Measurements from ENCODE around the gene P2RY14. TPM values are rescaled to one million over a fixed set of nuclear protein-coding genes. Genes with fewer than 3 reads are reported as not detected.

P2RY14 gene
- polyA plus RNA-seq, 1 donor (not counting 4 experiments of a cell fraction or from before 2014, with no cell fraction given) = not detected

GRCh38 chr3:151182349-151183079, 95.8 kb downstream of the P2RY14 start:
- no peak for TF ChIP-seq EZH2 (IDR thresholded peaks at IDR 0.05; ENCODE audit: low read length)
- TF ChIP-seq CTCF (optimal IDR thresholded peaks at IDR 0.05 in 1 of 3, IDR thresholded peaks at IDR 0.05 in 1 of 3, conservative IDR thresholded peaks at IDR 0.05 in 1 of 3; ENCODE audit: extremely low read depth in 1 of 3, insufficient read depth in 2 of 3, low read length in 3 of 3) = no peak
- no peaks in the 10 kb centered on the region for H3K9me3 ChIP-seq (ENCODE audit: control insufficient read depth, low read depth, low read length)
- no peak overlapping the region for H3K4me3 ChIP-seq (ENCODE audit: control insufficient read depth in 2 of 3, extremely low read depth in 1 of 3, insufficient read depth in 2 of 3, low read depth in 1 of 3, low read length in 3 of 3)
- H3K27ac ChIP-seq (ENCODE audit: control insufficient read depth, insufficient read depth, low read length) = no peak overlapping the region
- dilution Hi-C loops (cut with MboI; ENCODE audit: extremely low pct_ligation_motif_present, low sequenced_read_pairs) = no loop called here
- no peak for DNase-seq (ENCODE audit: low read depth, low spot score)
- no peak overlapping the region for H3K4me2 ChIP-seq (ENCODE audit: control insufficient read depth, extremely low read depth, insufficient read depth, low read depth, low read length)
- no peak overlapping the region for H3K9ac ChIP-seq (ENCODE audit: control insufficient read depth, extremely low read depth, insufficient read depth, low read length)
- H2AFZ ChIP-seq (ENCODE audit: control insufficient read depth, low read length) = no peak overlapping the region
- no peaks in the 10 kb centered on the region for H3K9me1 ChIP-seq (ENCODE audit: control insufficient read depth, extremely low read depth, insufficient read depth, low read length)
- no peaks in the 10 kb centered on the region for H3K4me1 ChIP-seq (ENCODE audit: control insufficient read depth, extremely low read depth, insufficient read depth, low read length)
- FAIRE-seq = no peak
- no peaks in the 10 kb centered on the region for H3K36me3 ChIP-seq (ENCODE audit: control insufficient read depth in 2 of 2, extremely low read depth in 1 of 2, insufficient read depth in 2 of 2, low read length in 2 of 2)
- H4K20me1 ChIP-seq (ENCODE audit: control insufficient read depth, extremely low read depth, insufficient read depth, low read length) = no peaks in the 10 kb centered on the region
- no peaks in the 10 kb centered on the region for H3K27me3 ChIP-seq (ENCODE audit: control insufficient read depth, extremely low read depth, insufficient read depth, low read length)
- no peaks in the 10 kb centered on the region for H3K79me2 ChIP-seq (ENCODE audit: control insufficient read depth, insufficient read depth, low read length)

GRCh38 chr3:151178208-151178845, 100.0 kb downstream of the P2RY14 start:
- Histone ChIP-seq H3K9ac (ENCODE audit: control insufficient read depth, extremely low read depth, insufficient read depth, low read length) (no peak overlapping the region), H3K36me3 (ENCODE audit: control insufficient read depth in 2 of 2, extremely low read depth in 1 of 2, insufficient read depth in 2 of 2, low read length in 2 of 2) (no peaks in the 10 kb centered on the region), H3K79me2 (ENCODE audit: control insufficient read depth, insufficient read depth, low read length) (no peaks in the 10 kb centered on the region), H2AFZ (ENCODE audit: control insufficient read depth, low read length) (no peak overlapping the region), H3K27ac (ENCODE audit: control insufficient read depth, insufficient read depth, low read length) (no peak overlapping the region), H3K27me3 (ENCODE audit: control insufficient read depth, extremely low read depth, insufficient read depth, low read length) (no peaks in the 10 kb centered on the region), H3K4me3 (ENCODE audit: control insufficient read depth in 2 of 3, extremely low read depth in 1 of 3, insufficient read depth in 2 of 3, low read depth in 1 of 3, low read length in 3 of 3) (no peak overlapping the region), H3K9me3 (ENCODE audit: control insufficient read depth, low read depth, low read length) (no peaks in the 10 kb centered on the region), H4K20me1 (ENCODE audit: control insufficient read depth, extremely low read depth, insufficient read depth, low read length) (no peaks in the 10 kb centered on the region), H3K9me1 (ENCODE audit: control insufficient read depth, extremely low read depth, insufficient read depth, low read length) (no peaks in the 10 kb centered on the region), H3K4me1 (ENCODE audit: control insufficient read depth, extremely low read depth, insufficient read depth, low read length) (no peaks in the 10 kb centered on the region), H3K4me2 (ENCODE audit: control insufficient read depth, extremely low read depth, insufficient read depth, low read depth, low read length) (no peak overlapping the region)
- TF ChIP-seq EZH2 (IDR thresholded peaks at IDR 0.05; ENCODE audit: low read length) (no peak), CTCF (optimal IDR thresholded peaks at IDR 0.05 in 1 of 3, IDR thresholded peaks at IDR 0.05 in 1 of 3, conservative IDR thresholded peaks at IDR 0.05 in 1 of 3; ENCODE audit: extremely low read depth in 1 of 3, insufficient read depth in 2 of 3, low read length in 3 of 3) (no peak)
- dilution Hi-C loops (cut with MboI; ENCODE audit: extremely low pct_ligation_motif_present, low sequenced_read_pairs) = no loop called here
- FAIRE-seq = no peak
- no peak for DNase-seq (ENCODE audit: low read depth, low spot score)
